Muscle layer of colon (tissue), 2 donors: Measurements from ENCODE around the gene GJD4.

Source experiments
- H3K27ac ChIP-seq: one replicate; pipeline ENCODE4 v1.7.0; 2013; ENCODE audit warnings: low read depth, mild to moderate bottlenecking, low read length, moderate library complexity
- H3K27me3 ChIP-seq, 2 donors: one replicate each; pipeline ENCODE4 v1.7.0; 2013; ENCODE audit warnings: low read length in 2 of 2, mild to moderate bottlenecking in 2 of 2; ENCODE audit not compliant: insufficient read depth in 2 of 2, control insufficient read depth in 1 of 2
- H3K36me3 ChIP-seq: one replicate; pipeline ENCODE4 v1.7.0; 2013; ENCODE audit warnings: mild to moderate bottlenecking, low read length; ENCODE audit not compliant: insufficient read depth
- H3K4me1 ChIP-seq: one replicate; pipeline ENCODE4 v1.7.0; 2013; ENCODE audit warnings: mild to moderate bottlenecking, low read length; ENCODE audit not compliant: insufficient read depth
- H3K4me3 ChIP-seq, 2 donors: one replicate each; pipeline ENCODE4 v1.7.0; 2013; ENCODE audit warnings: low read length in 2 of 2, low read depth in 1 of 2, mild to moderate bottlenecking in 1 of 2, moderate library complexity in 1 of 2
- H3K9ac ChIP-seq: one replicate; pipeline ENCODE4 v1.7.0; 2013; ENCODE audit warnings: low read length
- H3K9me3 ChIP-seq: one replicate; pipeline ENCODE4 v1.7.0; 2013; ENCODE audit warnings: mild to moderate bottlenecking, low read length
- donor health status: abdominal sarcoma.
- donor health status: Adenocarcinoma of cecum.

GJD4 gene

DNA sequence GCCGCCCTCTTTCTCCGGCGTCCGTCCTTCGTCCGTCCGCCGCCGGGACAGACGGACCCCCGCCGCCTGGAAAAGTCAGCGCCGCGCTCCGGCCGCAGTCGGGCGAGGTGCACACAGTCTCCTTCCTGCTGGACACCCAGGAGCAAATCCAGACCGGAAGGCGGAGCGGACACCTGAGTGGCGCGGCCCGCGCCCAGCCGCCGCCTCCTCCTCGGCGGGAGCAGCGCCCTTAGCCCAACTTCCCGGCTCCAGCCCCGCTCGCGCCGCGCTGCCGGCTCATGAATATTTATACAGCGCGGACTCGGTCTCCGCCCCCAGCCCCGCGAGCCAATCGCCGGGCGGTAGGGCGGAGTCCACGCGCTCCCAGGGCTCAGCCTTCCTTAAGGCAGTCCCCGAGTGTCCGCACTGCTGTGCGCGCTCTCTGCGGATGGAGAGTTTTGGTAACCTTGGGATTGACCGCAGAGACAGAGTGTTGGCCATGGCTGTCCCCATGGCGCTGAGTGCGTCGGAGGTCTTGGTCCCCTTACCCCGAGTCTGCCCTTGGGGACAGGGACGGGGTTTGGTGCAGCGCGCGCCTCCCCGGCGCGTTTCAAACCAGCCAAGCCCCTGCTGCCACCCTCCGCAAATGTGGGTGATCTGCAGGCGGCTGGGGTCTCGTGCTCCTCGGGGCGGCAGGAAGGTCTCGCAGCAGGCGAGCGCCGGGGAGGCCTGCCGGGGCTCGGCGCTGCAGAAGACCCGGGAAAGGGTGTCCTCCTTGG, 37.1 kb downstream of the GJD4 start, which contains the start of gene FZD8:
Gene FZD8, minus strand, starts transcription at position 262 of the 758 bp plus-strand sequence. CDS start 867 bp downstream, outside the sequence.
- Histone ChIP-seq H3K4me3 (peak within 1 kb of the TSS; percentile 84 to 94), H3K9me3 (no peaks in the 10 kb centered on the region), H3K4me1 (peaks cover 8% of the 10 kb centered on the region), H3K36me3 (no peaks in the 10 kb centered on the region), H3K9ac (peak within 1 kb of the TSS; percentile 78), H3K27ac (peak within 1 kb of the TSS; percentile 97), H3K27me3 (no peaks in the 10 kb centered on the region)

DNA sequence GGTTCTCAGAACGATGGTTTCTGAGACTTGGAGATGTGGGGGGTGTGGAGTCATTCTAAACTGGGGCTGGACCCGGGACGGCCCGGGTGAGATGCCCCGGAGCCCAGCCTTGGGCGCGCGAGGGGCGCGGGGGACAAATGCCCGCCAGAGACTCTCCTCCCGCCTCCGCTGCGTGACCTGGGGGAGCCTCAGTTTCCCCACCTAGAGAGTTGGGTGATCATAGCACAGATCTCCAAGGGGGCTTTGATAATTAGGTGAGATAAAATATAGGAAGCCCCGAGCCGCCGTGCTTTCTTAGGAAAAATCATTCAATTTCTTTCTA, 37.6 kb downstream of the GJD4 start:
- H3K4me3 ChIP-seq, result peak overlapping the region; percentile 30 to 94
- no peaks in the 10 kb centered on the region for H3K27me3 ChIP-seq
- H3K9me3 ChIP-seq, result no peaks in the 10 kb centered on the region
- H3K27ac ChIP-seq, result peak overlapping the region; percentile 97
- H3K36me3 ChIP-seq, result no peaks in the 10 kb centered on the region
- H3K4me1 ChIP-seq, result peaks cover 5% of the 10 kb centered on the region
- H3K9ac ChIP-seq, result peak overlapping the region; percentile 78

DNA sequence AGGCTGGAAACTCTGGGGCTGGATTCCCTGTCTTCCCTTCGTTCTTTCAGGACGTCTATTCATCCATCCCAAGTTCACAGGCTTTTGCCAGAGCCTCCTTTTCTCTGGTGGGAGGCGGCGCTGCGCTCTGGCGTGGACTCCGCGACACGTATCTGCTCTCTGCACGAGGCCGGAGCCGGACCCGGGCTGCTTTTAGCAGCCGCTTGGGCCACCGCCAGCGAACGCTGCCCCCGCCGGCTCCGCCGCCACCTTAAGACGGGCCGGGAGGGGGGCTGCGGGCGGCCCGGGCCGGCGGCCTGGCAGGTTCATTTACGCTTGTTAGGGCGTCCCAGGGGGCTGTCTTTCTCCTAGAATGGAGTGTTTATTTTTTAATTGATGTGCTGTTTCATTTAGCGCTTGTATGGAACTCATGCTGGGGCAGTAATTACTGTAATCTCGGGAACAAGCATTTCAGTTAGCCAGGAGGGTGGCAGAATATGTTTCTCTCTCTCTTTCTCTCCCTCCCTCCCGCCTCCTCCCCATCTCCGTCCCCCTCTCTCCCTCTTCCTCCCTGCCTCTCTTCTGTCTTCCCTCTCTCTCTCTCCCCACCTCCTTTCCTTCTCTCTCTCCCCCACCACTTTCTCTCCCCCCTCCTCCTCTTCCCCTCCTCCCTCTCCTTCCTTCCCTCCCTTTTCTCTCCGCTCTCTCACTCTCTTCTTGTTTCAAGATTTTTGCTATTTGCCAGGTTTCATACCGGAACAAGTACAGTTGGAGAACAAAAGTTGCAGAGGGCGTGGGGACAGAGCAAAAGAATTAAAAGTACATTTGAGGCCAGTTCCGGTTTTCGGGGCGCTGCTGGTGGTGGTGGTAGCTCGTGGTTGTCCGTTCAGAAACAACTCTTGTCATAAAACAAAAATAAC, 38.3 kb downstream of the GJD4 start:
- Histone ChIP-seq H3K36me3 (no peaks in the 10 kb centered on the region), H3K9me3 (no peaks in the 10 kb centered on the region), H3K4me3 (peak overlapping the region; percentile 30 to 94), H3K9ac (peak overlapping the region; percentile 78), H3K27me3 (no peaks in the 10 kb centered on the region), H3K27ac (peak overlapping the region; percentile 97), H3K4me1 (peaks cover 5% of the 10 kb centered on the region)

DNA sequence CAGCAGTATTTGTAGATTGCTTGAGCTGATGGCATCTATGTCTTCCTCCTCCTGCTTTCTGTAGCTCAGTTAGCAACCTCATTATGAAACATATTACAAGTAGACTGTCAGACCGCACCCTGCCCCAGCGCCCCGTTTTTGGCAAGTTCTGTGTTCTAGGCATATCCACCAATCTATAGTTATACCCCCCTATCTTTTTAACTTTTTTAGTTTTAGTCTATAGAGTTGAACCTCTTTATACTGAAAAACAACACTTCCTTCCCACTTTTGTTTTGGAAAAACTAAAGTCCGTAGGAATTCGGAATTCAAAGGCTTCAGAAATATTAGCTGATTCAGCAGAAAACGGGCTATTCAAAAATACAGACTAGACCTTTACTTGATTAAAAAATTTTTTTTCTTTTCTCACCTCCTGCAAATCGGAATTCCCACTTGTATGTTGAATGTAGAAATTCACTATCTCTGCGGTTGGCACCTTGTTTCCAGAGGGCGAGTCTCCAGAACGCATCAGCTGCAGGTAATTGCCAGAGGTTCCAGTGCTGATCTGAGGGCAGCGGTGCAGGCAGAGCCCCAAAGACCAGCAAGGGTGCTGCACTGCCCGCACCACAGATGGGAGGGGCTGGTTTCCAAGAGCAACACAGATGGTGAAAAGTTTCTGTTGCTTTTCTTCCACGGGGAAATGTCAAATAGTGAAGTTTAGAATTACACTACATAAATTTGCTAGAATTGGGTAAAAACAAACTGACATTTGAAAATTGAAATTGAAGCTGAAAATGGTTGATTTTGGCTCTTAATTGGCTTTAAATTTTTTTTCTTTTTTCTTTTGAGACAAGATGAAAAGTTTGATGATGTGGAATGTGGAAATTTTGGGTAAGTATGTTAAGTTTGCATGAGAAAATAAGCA, 39.2 kb downstream of the GJD4 start:
- no peaks in the 10 kb centered on the region for H3K36me3 ChIP-seq
- H3K4me1 ChIP-seq, result peaks cover 5% of the 10 kb centered on the region
- H3K9ac ChIP-seq, result peak overlapping the region; percentile 78
- peak overlapping the region; percentile 30 to 94 for H3K4me3 ChIP-seq
- no peaks in the 10 kb centered on the region for H3K27me3 ChIP-seq
- H3K9me3 ChIP-seq, result no peaks in the 10 kb centered on the region
- H3K27ac ChIP-seq, result peak overlapping the region; percentile 97

DNA sequence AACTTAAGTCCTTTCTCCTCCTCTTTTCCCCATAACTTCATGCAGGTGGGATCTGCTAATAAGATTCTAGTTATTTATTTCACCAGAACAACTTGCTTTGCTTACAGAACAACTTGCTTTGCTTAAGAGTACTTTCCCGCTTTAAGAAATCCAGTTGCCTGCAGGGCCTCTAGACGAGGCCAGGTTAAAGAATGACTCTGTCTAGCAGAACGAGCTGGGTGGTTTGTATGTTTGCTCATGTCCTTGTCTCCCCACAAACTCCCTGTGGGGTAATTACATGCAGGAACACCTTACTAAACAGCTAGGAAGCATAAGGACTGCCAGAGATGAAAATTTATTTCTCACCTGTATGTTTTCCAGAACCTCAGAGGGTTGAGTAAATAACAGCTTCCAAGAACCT, 45.8 kb downstream of the GJD4 start:
- H3K9ac ChIP-seq, result no peak overlapping the region
- no peak overlapping the region for H3K27ac ChIP-seq
- H3K9me3 ChIP-seq, result no peaks in the 10 kb centered on the region
- H3K4me1 ChIP-seq, result no peaks in the 10 kb centered on the region
- H3K36me3 ChIP-seq, result no peaks in the 10 kb centered on the region
- H3K4me3 ChIP-seq, result no peak overlapping the region
- no peaks in the 10 kb centered on the region for H3K27me3 ChIP-seq

DNA sequence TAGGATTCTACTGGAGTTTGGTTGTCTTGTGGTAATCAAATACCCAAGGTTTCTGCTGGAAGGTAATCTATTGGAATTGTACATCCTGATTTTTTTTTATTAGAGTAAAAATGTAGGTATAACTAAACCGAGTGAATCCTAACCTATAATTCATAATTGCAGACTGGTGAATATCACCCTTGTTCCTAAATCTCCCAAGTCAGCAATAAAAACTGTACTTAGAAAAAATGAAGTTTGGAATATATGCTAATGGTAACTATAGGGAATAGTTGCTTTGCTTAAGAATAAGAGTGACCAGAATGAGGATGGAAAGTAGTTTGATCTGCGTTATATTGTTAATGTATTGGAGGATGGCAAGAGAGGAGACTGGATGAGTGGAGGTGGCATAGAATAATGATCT, 47.7 kb downstream of the GJD4 start:
- Histone ChIP-seq H3K4me3 (no peak overlapping the region), H3K27me3 (no peaks in the 10 kb centered on the region), H3K9ac (no peak overlapping the region), H3K36me3 (no peaks in the 10 kb centered on the region), H3K4me1 (no peaks in the 10 kb centered on the region), H3K27ac (no peak overlapping the region), H3K9me3 (no peaks in the 10 kb centered on the region)

DNA sequence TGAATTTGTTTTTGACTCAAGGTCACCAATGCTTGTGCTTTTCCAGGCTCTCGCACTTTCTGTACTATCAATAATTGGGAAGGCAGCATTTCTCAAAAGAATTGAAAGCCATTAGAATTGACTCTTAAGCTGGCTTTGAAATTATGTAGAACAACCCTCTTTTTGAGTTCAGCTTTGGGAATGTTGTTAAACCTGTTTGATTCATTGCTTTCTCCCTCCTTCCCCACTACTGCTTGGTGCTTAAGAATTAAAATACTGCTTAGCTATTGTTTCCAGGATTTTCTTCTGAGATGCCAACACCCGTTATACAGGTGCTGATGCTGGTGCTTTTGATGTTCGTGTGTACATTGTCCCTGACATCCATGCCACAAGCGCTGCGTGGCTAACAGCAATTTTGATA, 52.5 kb downstream of the GJD4 start:
- H3K9ac ChIP-seq, result no peak overlapping the region
- H3K27ac ChIP-seq, result no peak overlapping the region
- H3K4me3 ChIP-seq, result no peak overlapping the region
- peaks cover 5% of the 10 kb centered on the region for H3K4me1 ChIP-seq
- H3K9me3 ChIP-seq, result no peaks in the 10 kb centered on the region
- H3K27me3 ChIP-seq, result no peaks in the 10 kb centered on the region
- no peaks in the 10 kb centered on the region for H3K36me3 ChIP-seq
